ENCODE data around the gene PACRG.

Gene PACRG

GRCh38 chr6:163259689-163260088, 531.9 kb downstream of the PACRG start:
- no peak for DNase-seq

GRCh38 chr6:163260111-163260895, 532.5 kb downstream of the PACRG start:
- DNase-seq: peak; percentile 14

GRCh38 chr6:163260911-163261310, 533.1 kb downstream of the PACRG start:
- DNase-seq: no peak

GRCh38 chr6:163261361-163261760, 533.6 kb downstream of the PACRG start:
- DNase-seq: no peak

- no peak for DNase-seq
These were observed 534.3 kb downstream of the PACRG start for GRCh38 chr6:163262080-163262479.

- DNase-seq: no peak
These were observed 535.4 kb downstream of the PACRG start for GRCh38 chr6:163263196-163263595.

GRCh38 chr6:163263998-163264661, 536.4 kb downstream of the PACRG start:
- no peak for DNase-seq

- no peak for DNase-seq
These were observed 536.9 kb downstream of the PACRG start for GRCh38 chr6:163264662-163265035.

- DNase-seq: no peak
These were observed 553.9 kb downstream of the PACRG start for GRCh38 chr6:163281634-163282033.

- DNase-seq: no peak
These were observed 554.9 kb downstream of the PACRG start for GRCh38 chr6:163282672-163283071.

- DNase-seq: no peak
These were observed 556.4 kb downstream of the PACRG start for GRCh38 chr6:163284151-163284550.

- no peak for DNase-seq
These were observed 557.9 kb downstream of the PACRG start for GRCh38 chr6:163285691-163286090.

- DNase-seq: no peak
These were observed 559.9 kb downstream of the PACRG start for GRCh38 chr6:163287626-163288025.

GRCh38 chr6:163288066-163288465, 560.3 kb downstream of the PACRG start:
- no peak for DNase-seq

- no peak for DNase-seq
These were observed 561.1 kb downstream of the PACRG start for GRCh38 chr6:163288915-163289314.

- DNase-seq: no peak
These were observed 561.7 kb downstream of the PACRG start for GRCh38 chr6:163289447-163289846.

- no peak for DNase-seq
These were observed 562.9 kb downstream of the PACRG start for GRCh38 chr6:163290545-163291274.

GRCh38 chr6:163291622-163292021, 563.8 kb downstream of the PACRG start:
- DNase-seq: peak; percentile 89

- DNase-seq: no peak
These were observed 565.5 kb downstream of the PACRG start for GRCh38 chr6:163293286-163293685.

GRCh38 chr6:163294734-163295133, 567.0 kb downstream of the PACRG start:
- DNase-seq: no peak

- no peak for DNase-seq
These were observed 569.2 kb downstream of the PACRG start for GRCh38 chr6:163296835-163297519.

GRCh38 chr6:163298079-163298830, 570.5 kb downstream of the PACRG start:
- peak; percentile 27 for DNase-seq

All from fibroblast of skin of right quadriceps (primary cell).